Neural cell (in vitro differentiated cells): Measurements from ENCODE around the gene ZNF175. TPM values are rescaled to one million over a fixed set of nuclear protein-coding genes. Genes with fewer than 3 reads are reported as not detected.

Source experiments
- H2AFZ ChIP-seq: fragments of 200-600, 300-800 bp; sonication (generic), shearing (Covaris generic); 2 replicates; pipeline ENCODE4 v1.6.0; 2014; ENCODE audit warnings: low read depth, mild to moderate bottlenecking, antibody characterized with exemption, low read length, moderate library complexity
- H3F3A ChIP-seq: fragments of 200-600 bp; shearing (Covaris generic); 2 replicates; pipeline ENCODE4 v1.6.1; 2016; ENCODE audit warnings: mild to moderate bottlenecking, moderate library complexity, mixed read lengths, antibody characterized with exemption, low read length; ENCODE audit not compliant: insufficient read depth, poor library complexity, severe bottlenecking
- H3K27ac ChIP-seq: fragments of 200-600, 300-800 bp; sonication (generic), shearing (Covaris generic); 2 replicates; pipeline ENCODE4 v1.5.1; 2014; ENCODE audit warnings: mild to moderate bottlenecking, low read length, moderate library complexity
- H3K27me3 ChIP-seq: fragments of 300-800, 200-600 bp; sonication (generic), shearing (Covaris generic); 2 replicates; pipeline ENCODE4 v1.6.0; 2014; ENCODE audit warnings: mild to moderate bottlenecking, low read depth, low read length, moderate library complexity; ENCODE audit not compliant: insufficient read depth
- H3K36me3 ChIP-seq: fragments of 300-800, 200-600 bp; sonication (generic), shearing (Covaris generic); 2 replicates; pipeline ENCODE4 v1.5.1; 2014; ENCODE audit warnings: mild to moderate bottlenecking, antibody characterized with exemption, low read length, moderate library complexity; ENCODE audit not compliant: insufficient read depth
- H3K4me2 ChIP-seq: fragments of 300-800, 200-600 bp; sonication (generic), shearing (Covaris generic); 2 replicates; pipeline ENCODE4 v1.6.0; 2014; ENCODE audit warnings: mild to moderate bottlenecking, low read length
- H3K4me3 ChIP-seq: fragments of 300-800, 200-600 bp; sonication (generic), shearing (Covaris generic); 2 replicates; pipeline ENCODE4 v1.5.1; 2014; ENCODE audit warnings: mild to moderate bottlenecking, low read length, moderate library complexity
- H3K79me2 ChIP-seq: fragments of 200-600 bp; shearing (Covaris generic); replicated peaks from 2 replicates; pipeline ENCODE4 v1.6.0; 2014; ENCODE audit warnings: mild to moderate bottlenecking, low read length, moderate library complexity; ENCODE audit not compliant: insufficient read depth
- H3K9ac ChIP-seq: fragments of 300-800, 200-600 bp; sonication (generic), shearing (Covaris generic); 2 replicates; pipeline ENCODE4 v1.6.1; 2016; ENCODE audit warnings: mild to moderate bottlenecking, low read length, mixed read lengths
- H3K9me2 ChIP-seq: fragments of 200-600 bp; shearing (Covaris generic); 2 replicates; pipeline ENCODE4 v1.6.1; 2016; ENCODE audit warnings: mild to moderate bottlenecking, low read length, mixed read lengths; ENCODE audit not compliant: insufficient read depth
- H3K9me3 ChIP-seq: fragments of 200-600, 300-800 bp; sonication (generic), shearing (Covaris generic); 2 replicates; pipeline ENCODE4 v1.6.1; 2016; ENCODE audit warnings: mild to moderate bottlenecking, mixed run types, low read length, moderate library complexity, mixed read lengths
- H4K20me1 ChIP-seq: fragments of 200-600 bp; shearing (Covaris generic); 2 replicates; pipeline ENCODE4 v1.6.1; 2016; ENCODE audit warnings: mild to moderate bottlenecking, mixed run types; ENCODE audit not compliant: insufficient read depth
- EP300 ChIP-seq: fragments of 450-650 bp; conservative IDR thresholded peaks from 2 replicates; pipeline ENCODE4 v1.6.1; 2014; ENCODE audit warnings: antibody characterized with exemption, mild to moderate bottlenecking, moderate library complexity; ENCODE audit not compliant: poor library complexity, severe bottlenecking
- EZH2 ChIP-seq: fragments of 200-600, 300-800 bp; shearing (Covaris generic), sonication (generic); IDR thresholded peaks from 2 replicates; pipeline ENCODE4 v1.6.1; 2014; ENCODE audit warnings: antibody characterized with exemption, low read length, borderline replicate concordance, mild to moderate bottlenecking; ENCODE audit not compliant: insufficient read depth, poor library complexity, severe bottlenecking
- MXI1 ChIP-seq: fragments of 450-650 bp; conservative IDR thresholded peaks from 2 replicates; pipeline ENCODE4 v1.6.1; 2014; ENCODE audit warnings: antibody characterized with exemption, mild to moderate bottlenecking; ENCODE audit not compliant: poor library complexity, severe bottlenecking
- POLR2AphosphoS5 ChIP-seq: IDR thresholded peaks from 2 replicates; pipeline ENCODE4 v1.6.1; 2012
- RAD21 ChIP-seq: fragments of 450-650 bp; conservative IDR thresholded peaks from 2 replicates; pipeline ENCODE4 v1.6.1; 2014; ENCODE audit warnings: antibody characterized with exemption, mild to moderate bottlenecking, moderate library complexity
- SMC3 ChIP-seq: fragments of 450-650 bp; conservative IDR thresholded peaks from 2 replicates; pipeline ENCODE4 v1.6.1; 2014; ENCODE audit warnings: antibody characterized with exemption, mild to moderate bottlenecking, moderate library complexity; ENCODE audit not compliant: poor library complexity
- TAF1 ChIP-seq: IDR thresholded peaks from 2 replicates; pipeline ENCODE4 v1.6.1; 2012; ENCODE audit warnings: low read depth
- polyA plus RNA-seq: library from polyadenylated mRNA; depleted of rRNA; stranded (reverse); fragments of >200 nt; gene quantifications from 2 replicates; pipeline ENCODE4 v1.2.3, GENCODE V29; 2014
- TF ChIP-seq, protein P1 (sequence below): fragments of 450-650 bp; IDR thresholded peaks from 2 replicates; pipeline ENCODE4 v1.5.1; 2014; ENCODE audit warnings: antibody characterized with exemption, mild to moderate bottlenecking, moderate library complexity; ENCODE audit not compliant: poor library complexity, severe bottlenecking
- TF ChIP-seq, protein P2 (sequence below): IDR thresholded peaks from 2 replicates; pipeline ENCODE4 v1.6.1; 2012; ENCODE audit warnings: borderline replicate concordance

Gene ZNF175
- polyA plus RNA-seq, 1 donor from 2014 or later, result 10.9 TPM

DNA sequence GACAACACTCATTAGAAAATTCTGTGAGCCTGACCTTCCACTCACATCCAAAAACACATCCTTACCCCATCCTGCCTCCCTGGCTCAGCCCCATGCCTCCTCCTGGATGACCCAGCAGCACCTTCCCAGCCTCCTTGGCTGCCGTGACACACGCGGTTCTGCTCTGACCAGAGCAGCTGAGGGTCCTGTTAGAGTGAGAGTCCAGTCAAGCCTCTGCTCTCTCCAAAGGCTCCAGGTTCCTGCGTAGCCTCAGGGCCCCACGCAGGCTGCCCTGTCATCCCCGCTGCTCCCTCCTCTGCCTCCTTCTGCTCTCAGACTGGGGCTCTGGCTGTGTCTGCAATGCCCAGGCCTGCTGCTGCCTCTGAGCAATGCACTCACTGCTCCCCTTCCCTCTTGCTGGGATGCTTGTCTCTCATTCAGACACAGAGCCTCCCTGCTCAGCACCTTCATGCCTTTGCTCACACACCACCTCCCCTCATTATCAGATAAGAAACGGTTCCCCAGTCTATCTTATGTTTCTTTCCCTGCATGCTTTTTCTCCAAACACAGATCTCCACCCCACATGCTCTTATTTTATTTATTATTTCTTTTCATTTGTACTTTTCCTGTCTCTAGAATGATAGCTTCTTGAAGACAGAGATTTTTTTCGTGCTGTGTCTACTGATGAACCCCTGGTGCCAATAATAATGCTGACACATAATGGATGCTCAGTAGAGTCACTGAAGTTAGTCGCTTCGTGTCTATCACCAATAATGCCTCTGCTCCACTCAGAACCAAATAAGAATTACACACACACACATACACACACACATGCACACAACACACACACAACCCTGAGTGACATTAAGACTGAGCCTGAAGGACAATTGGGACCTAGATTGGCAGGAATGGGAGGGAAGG, 29.4 kb upstream of the ZNF175 start:
- Histone ChIP-seq H3K9me3 (no peaks in the 10 kb centered on the region), H2AFZ (no peak overlapping the region), H3K9ac (no peak overlapping the region), H3K27ac (no peak overlapping the region), H3F3A (no peaks in the 10 kb centered on the region), H3K79me2 (no peaks in the 10 kb centered on the region), H3K9me2 (no peaks in the 10 kb centered on the region), H3K36me3 (no peaks in the 10 kb centered on the region), H4K20me1 (no peaks in the 10 kb centered on the region), H3K27me3 (no peaks in the 10 kb centered on the region), H3K4me2 (no peak overlapping the region), H3K4me3 (no peak overlapping the region)
- TF ChIP-seq POLR2AphosphoS5, result no peak
- TF ChIP-seq SMC3, result no peak
- TF ChIP-seq, protein P1, sequence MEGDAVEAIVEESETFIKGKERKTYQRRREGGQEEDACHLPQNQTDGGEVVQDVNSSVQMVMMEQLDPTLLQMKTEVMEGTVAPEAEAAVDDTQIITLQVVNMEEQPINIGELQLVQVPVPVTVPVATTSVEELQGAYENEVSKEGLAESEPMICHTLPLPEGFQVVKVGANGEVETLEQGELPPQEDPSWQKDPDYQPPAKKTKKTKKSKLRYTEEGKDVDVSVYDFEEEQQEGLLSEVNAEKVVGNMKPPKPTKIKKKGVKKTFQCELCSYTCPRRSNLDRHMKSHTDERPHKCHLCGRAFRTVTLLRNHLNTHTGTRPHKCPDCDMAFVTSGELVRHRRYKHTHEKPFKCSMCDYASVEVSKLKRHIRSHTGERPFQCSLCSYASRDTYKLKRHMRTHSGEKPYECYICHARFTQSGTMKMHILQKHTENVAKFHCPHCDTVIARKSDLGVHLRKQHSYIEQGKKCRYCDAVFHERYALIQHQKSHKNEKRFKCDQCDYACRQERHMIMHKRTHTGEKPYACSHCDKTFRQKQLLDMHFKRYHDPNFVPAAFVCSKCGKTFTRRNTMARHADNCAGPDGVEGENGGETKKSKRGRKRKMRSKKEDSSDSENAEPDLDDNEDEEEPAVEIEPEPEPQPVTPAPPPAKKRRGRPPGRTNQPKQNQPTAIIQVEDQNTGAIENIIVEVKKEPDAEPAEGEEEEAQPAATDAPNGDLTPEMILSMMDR, result no peak
- TF ChIP-seq TAF1, result no peak

DNA sequence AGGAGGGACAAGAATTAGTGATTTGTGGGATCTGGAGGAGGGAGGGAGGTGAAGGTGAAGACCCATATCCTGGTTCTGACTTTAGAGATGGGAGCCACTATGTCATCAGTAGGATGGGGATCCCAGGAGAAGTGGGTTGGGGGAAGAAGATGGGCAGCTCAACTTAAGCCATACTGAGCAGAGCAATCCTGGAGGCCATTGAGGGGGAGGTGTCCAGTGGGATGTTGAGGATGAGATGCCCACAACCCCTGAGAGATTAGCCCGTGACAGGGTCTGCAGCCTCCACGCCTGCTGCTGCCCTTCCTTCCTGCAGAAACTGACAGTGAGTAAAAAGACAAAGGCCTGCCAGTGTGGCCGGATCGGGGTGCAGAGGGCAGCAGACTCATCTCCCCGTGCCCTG, 28.4 kb upstream of the ZNF175 start:
- H3K4me2 ChIP-seq, result no peak overlapping the region
- H3K79me2 ChIP-seq, result no peaks in the 10 kb centered on the region
- H3K4me3 ChIP-seq, result no peak overlapping the region
- H3K9ac ChIP-seq, result no peak overlapping the region
- no peaks in the 10 kb centered on the region for H4K20me1 ChIP-seq
- no peaks in the 10 kb centered on the region for H3K9me3 ChIP-seq
- H3K36me3 ChIP-seq, result no peaks in the 10 kb centered on the region
- H3K27ac ChIP-seq, result no peak overlapping the region
- H3K9me2 ChIP-seq, result no peaks in the 10 kb centered on the region
- H3K27me3 ChIP-seq, result no peaks in the 10 kb centered on the region
- TF ChIP-seq MXI1 (no peak), EP300 (no peak), TAF1 (no peak), POLR2AphosphoS5 (no peak), EZH2 (no peak), SMC3 (no peak), RAD21 (no peak)
- TF ChIP-seq, protein P2, sequence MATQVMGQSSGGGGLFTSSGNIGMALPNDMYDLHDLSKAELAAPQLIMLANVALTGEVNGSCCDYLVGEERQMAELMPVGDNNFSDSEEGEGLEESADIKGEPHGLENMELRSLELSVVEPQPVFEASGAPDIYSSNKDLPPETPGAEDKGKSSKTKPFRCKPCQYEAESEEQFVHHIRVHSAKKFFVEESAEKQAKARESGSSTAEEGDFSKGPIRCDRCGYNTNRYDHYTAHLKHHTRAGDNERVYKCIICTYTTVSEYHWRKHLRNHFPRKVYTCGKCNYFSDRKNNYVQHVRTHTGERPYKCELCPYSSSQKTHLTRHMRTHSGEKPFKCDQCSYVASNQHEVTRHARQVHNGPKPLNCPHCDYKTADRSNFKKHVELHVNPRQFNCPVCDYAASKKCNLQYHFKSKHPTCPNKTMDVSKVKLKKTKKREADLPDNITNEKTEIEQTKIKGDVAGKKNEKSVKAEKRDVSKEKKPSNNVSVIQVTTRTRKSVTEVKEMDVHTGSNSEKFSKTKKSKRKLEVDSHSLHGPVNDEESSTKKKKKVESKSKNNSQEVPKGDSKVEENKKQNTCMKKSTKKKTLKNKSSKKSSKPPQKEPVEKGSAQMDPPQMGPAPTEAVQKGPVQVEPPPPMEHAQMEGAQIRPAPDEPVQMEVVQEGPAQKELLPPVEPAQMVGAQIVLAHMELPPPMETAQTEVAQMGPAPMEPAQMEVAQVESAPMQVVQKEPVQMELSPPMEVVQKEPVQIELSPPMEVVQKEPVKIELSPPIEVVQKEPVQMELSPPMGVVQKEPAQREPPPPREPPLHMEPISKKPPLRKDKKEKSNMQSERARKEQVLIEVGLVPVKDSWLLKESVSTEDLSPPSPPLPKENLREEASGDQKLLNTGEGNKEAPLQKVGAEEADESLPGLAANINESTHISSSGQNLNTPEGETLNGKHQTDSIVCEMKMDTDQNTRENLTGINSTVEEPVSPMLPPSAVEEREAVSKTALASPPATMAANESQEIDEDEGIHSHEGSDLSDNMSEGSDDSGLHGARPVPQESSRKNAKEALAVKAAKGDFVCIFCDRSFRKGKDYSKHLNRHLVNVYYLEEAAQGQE, result no peak
- TF ChIP-seq, protein P1, result no peak
- no peaks in the 10 kb centered on the region for H3F3A ChIP-seq
- H2AFZ ChIP-seq, result no peak overlapping the region
